Left forelimb (tissue), 1 donor: ENCODE results near the gene BMAL1.

Source experiments
- DNase-seq: peaks from one replicate; pipeline ENCODE4 v3.0.0-alpha.2; 2018; ENCODE audit warnings: low spot score

The BMAL1 gene

GRCh38 chr11:13317293-13318080, 39.9 kb downstream of the BMAL1 start:
- no peak for DNase-seq

- no peak for DNase-seq
Observed at GRCh38 chr11:13318498-13319295, 41.1 kb downstream of the BMAL1 start.

GRCh38 chr11:13320688-13321087, 43.1 kb downstream of the BMAL1 start:
- no peak for DNase-seq

GRCh38 chr11:13321431-13321830, 43.8 kb downstream of the BMAL1 start:
- no peak for DNase-seq

GRCh38 chr11:13324141-13324540, 46.6 kb downstream of the BMAL1 start:
- DNase-seq: no peak

- no peak for DNase-seq
Observed at GRCh38 chr11:13324709-13325108, 47.1 kb downstream of the BMAL1 start.

- DNase-seq: no peak
Observed at GRCh38 chr11:13327421-13327820, 49.8 kb downstream of the BMAL1 start.

- DNase-seq: no peak
Observed at GRCh38 chr11:13328286-13328685, 50.7 kb downstream of the BMAL1 start.

GRCh38 chr11:13329670-13330356, 52.2 kb downstream of the BMAL1 start:
- no peak for DNase-seq

- no peak for DNase-seq
Observed at GRCh38 chr11:13332124-13332523, 54.5 kb downstream of the BMAL1 start.

GRCh38 chr11:13333456-13333957, 55.9 kb downstream of the BMAL1 start:
- DNase-seq: no peak

GRCh38 chr11:13334034-13334786, 56.6 kb downstream of the BMAL1 start:
- DNase-seq: no peak

GRCh38 chr11:13335319-13335718, 57.7 kb downstream of the BMAL1 start:
- no peak for DNase-seq

GRCh38 chr11:13336246-13336878, 58.8 kb downstream of the BMAL1 start:
- DNase-seq: no peak

GRCh38 chr11:13338019-13338426, 60.4 kb downstream of the BMAL1 start:
- no peak for DNase-seq

- no peak for DNase-seq
Observed at GRCh38 chr11:13338427-13339069, 61.0 kb downstream of the BMAL1 start.

- DNase-seq: no peak
Observed at GRCh38 chr11:13339195-13340153, 61.9 kb downstream of the BMAL1 start.

GRCh38 chr11:13341026-13341425, 63.4 kb downstream of the BMAL1 start:
- no peak for DNase-seq

GRCh38 chr11:13343067-13343466, 65.5 kb downstream of the BMAL1 start:
- DNase-seq: no peak
